PC-3 (cell line): Measurements from ENCODE around the gene GALNT13. TPM values are rescaled to one million over a fixed set of nuclear protein-coding genes. Genes with fewer than 3 reads are reported as not detected.

Experiments used
- ATAC-seq: fragments of 200-7000 bp; cut with Tn5 transposase; 2 replicates; pipeline ENCODE4 v1.9.1; 2020; ENCODE audit warnings: mild to moderate bottlenecking, moderate library complexity
- BruUV-seq: library from RNA; stranded (reverse); fragments of 400-500 nt; replicated peaks from 2 replicates; lab custom pipeline; 2021; lab: Mats Ljungman, UMichigan
- CTCF ChIA-PET: fragments of 300-600 bp; sonication (Branson Sonifier 250); formaldehyde crosslinking; loops from one replicate; lab custom pipeline; 2022; ENCODE audit warnings: antibody characterized with exemption; lab: Charles Lee
- POLR2A ChIA-PET: fragments of 300-600 bp; sonication (Branson Sonifier 250); formaldehyde crosslinking; loops from one replicate; lab custom pipeline; 2022; ENCODE audit warnings: antibody characterized with exemption; ENCODE audit not compliant: unreplicated experiment; lab: Charles Lee
- DNase-seq: peaks from one replicate; pipeline ENCODE4 v3.0.0-alpha.2; 2015
- H2AFZ ChIP-seq: fragments of 300-600 bp; sonication (generic); 2 replicates; pipeline ENCODE4 v1.6.0; 2016; ENCODE audit warnings: antibody characterized with exemption, low read length
- H3F3A ChIP-seq: fragments of 300-600 bp; sonication (generic); one replicate; pipeline ENCODE4 v1.6.0; 2017; ENCODE audit warnings: antibody characterized with exemption, low read length, control low read depth, mild to moderate bottlenecking; ENCODE audit not compliant: unreplicated experiment
- H3K27ac ChIP-seq: fragments of 300-600 bp; sonication (generic); 2 replicates; pipeline ENCODE4 v1.5.1; 2016; ENCODE audit warnings: mild to moderate bottlenecking, low read length
- H3K27me3 ChIP-seq: fragments of 300-600 bp; sonication (generic); 2 replicates; pipeline ENCODE4 v1.6.1; 2016; ENCODE audit warnings: low read length, mixed read lengths
- H3K36me3 ChIP-seq: fragments of 300-600 bp; sonication (generic); 2 replicates; pipeline ENCODE4 v1.6.1; 2016; ENCODE audit warnings: low read depth, mixed run types, low read length, mixed read lengths
- H3K4me1 ChIP-seq: fragments of 300-600 bp; sonication (generic); 2 replicates; pipeline ENCODE4 v1.5.1; 2016; ENCODE audit warnings: low read length; ENCODE audit not compliant: insufficient read depth
- H3K4me2 ChIP-seq: fragments of 300-600 bp; sonication (generic); 2 replicates; pipeline ENCODE4 v1.6.0; 2016; ENCODE audit warnings: low read length
- H3K4me3 ChIP-seq: fragments of 300-600 bp; sonication (generic); 2 replicates; pipeline ENCODE4 v1.5.1; 2016; ENCODE audit warnings: mild to moderate bottlenecking, low read length, mixed read lengths
- H3K79me2 ChIP-seq: fragments of 300-600 bp; sonication (generic); 2 replicates; pipeline ENCODE4 v1.6.1; 2017; ENCODE audit warnings: low read length, mixed read lengths
- H3K9ac ChIP-seq: fragments of 300-600 bp; sonication (generic); 2 replicates; pipeline ENCODE4 v1.6.0; 2016; ENCODE audit warnings: mild to moderate bottlenecking, low read length
- H3K9me2 ChIP-seq: fragments of 300-600 bp; sonication (generic); replicated peaks from 2 replicates; pipeline ENCODE4 v1.6.1; 2016; ENCODE audit warnings: mixed run types, low read length, mixed read lengths
- H3K9me3 ChIP-seq: fragments of 300-600 bp; sonication (generic); 2 replicates; pipeline ENCODE4 v1.6.1; 2016; ENCODE audit warnings: low read length, mixed read lengths
- H4K20me1 ChIP-seq: fragments of 300-600 bp; sonication (generic); 2 replicates; pipeline ENCODE4 v1.6.1; 2016; ENCODE audit warnings: low read length, mixed read lengths
- EZH2 ChIP-seq: fragments of 300-600 bp; sonication (generic); IDR thresholded peaks from one replicate; pipeline ENCODE4 v1.6.1; 2017; ENCODE audit warnings: antibody characterized with exemption, mild to moderate bottlenecking, low read length; ENCODE audit not compliant: unreplicated experiment
- EZH2phosphoT487 ChIP-seq: fragments of 300-600 bp; sonication (generic); IDR thresholded peaks from 2 replicates; pipeline ENCODE4 v1.6.1; 2018; ENCODE audit warnings: mild to moderate bottlenecking, antibody characterized with exemption, low read length, borderline replicate concordance
- intact Hi-C: fragments of 100-400 bp; cut with micrococcal nuclease; formaldehyde crosslinking; loops from 2 replicates; pipeline ENCODE4 v1.9.0; 2023
- total RNA-seq: library from RNA; depleted of rRNA; stranded (reverse); fragments of >200 nt; gene quantifications from 2 replicates; pipeline ENCODE4 v1.2.3, GENCODE V29; 2014
- TF ChIP-seq, protein P1 (sequence below): fragments of 300-600 bp; sonication (generic); conservative IDR thresholded peaks from 2 replicates; pipeline ENCODE4 v1.5.1; 2017; ENCODE audit warnings: antibody characterized with exemption, low read depth, mild to moderate bottlenecking, low read length

The GALNT13 gene
- total RNA-seq, 1 experiment from 2014 or later: 2.0 TPM

DNA sequence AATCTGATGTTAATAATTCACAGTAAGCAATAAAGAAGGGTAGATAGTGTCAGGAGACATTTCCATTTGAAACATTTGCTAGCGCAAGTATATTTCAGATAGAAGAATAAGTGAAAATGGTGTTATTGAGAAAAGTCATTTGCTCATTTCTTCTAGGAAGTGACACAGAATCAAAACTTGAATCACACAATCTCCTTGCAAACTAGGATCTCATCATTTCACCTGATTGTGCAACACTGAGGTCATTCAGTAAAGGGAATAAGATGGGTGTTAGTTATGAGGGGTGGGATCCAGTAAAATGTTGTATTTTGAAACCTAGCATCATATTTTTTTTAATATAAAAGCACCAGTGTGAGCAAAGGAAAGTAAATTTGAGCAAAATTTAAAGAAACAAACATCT is 618.8 kb downstream of the GALNT13 start:
- Histone ChIP-seq H3K4me3 (no peak overlapping the region), H2AFZ (no peak overlapping the region), H3K79me2 (no peaks in the 10 kb centered on the region), H4K20me1 (no peaks in the 10 kb centered on the region), H3F3A (no peaks in the 10 kb centered on the region), H3K9ac (no peak overlapping the region), H3K9me2 (no peaks in the 10 kb centered on the region), H3K4me2 (no peak overlapping the region), H3K9me3 (no peaks in the 10 kb centered on the region), H3K27me3 (no peaks in the 10 kb centered on the region), H3K4me1 (no peaks in the 10 kb centered on the region), H3K27ac (no peak overlapping the region), H3K36me3 (no peaks in the 10 kb centered on the region)
- DNase-seq (no peak), ATAC-seq (no peak)
- TF ChIP-seq, protein P1, sequence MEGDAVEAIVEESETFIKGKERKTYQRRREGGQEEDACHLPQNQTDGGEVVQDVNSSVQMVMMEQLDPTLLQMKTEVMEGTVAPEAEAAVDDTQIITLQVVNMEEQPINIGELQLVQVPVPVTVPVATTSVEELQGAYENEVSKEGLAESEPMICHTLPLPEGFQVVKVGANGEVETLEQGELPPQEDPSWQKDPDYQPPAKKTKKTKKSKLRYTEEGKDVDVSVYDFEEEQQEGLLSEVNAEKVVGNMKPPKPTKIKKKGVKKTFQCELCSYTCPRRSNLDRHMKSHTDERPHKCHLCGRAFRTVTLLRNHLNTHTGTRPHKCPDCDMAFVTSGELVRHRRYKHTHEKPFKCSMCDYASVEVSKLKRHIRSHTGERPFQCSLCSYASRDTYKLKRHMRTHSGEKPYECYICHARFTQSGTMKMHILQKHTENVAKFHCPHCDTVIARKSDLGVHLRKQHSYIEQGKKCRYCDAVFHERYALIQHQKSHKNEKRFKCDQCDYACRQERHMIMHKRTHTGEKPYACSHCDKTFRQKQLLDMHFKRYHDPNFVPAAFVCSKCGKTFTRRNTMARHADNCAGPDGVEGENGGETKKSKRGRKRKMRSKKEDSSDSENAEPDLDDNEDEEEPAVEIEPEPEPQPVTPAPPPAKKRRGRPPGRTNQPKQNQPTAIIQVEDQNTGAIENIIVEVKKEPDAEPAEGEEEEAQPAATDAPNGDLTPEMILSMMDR: no peak
- TF ChIP-seq EZH2: no peak
- TF ChIP-seq EZH2phosphoT487: no peak
- ChIA-PET CTCF (no interaction called here), POLR2A (no interaction called here)
- BruUV-seq: no TSS peak
- intact Hi-C loops: no loop called here

DNA sequence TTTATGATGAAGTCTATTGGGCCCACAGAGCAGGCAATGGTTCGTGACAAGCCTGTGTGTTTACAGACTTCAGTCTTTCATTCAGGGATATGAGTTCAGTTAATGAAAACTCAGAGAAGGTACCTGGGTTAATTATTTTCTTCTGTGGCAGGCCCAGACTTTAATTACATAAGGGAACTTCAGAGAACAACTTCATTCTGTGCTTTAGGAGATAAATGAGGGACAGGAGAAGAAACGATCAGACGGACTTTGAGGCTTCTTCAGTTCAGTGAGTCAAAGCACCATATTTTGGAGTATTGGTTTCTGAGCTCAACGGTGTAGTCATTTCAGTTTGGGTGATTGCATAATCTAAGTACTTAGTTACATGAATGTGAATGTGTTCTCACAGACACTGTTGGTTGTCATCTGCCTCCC is 623.7 kb downstream of the GALNT13 start:
- TF ChIP-seq EZH2: no peak
- TF ChIP-seq, protein P1: no peak
- TF ChIP-seq EZH2phosphoT487: no peak
- H3K9me3 ChIP-seq: no peaks in the 10 kb centered on the region

DNA sequence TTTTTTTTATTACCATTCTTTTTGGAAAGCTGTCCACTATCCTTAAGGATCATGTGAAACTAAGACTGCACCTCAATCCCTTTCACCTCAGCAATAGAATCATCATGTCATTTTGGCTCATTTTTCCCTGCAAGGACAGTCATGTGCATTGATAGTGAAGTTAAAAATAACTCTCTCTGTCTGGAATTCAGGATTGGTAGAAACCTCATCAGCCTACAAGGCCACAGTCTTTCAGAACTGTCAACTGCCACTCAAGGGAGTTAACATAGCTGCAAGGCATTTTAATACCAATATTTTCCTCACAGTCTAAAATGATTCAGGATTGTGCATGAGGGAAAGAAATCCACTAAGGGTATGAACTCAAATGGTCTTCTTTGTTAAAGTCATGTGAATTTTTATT is 625.3 kb downstream of the GALNT13 start:
- H3K4me3 ChIP-seq: no peak overlapping the region
- H3K36me3 ChIP-seq: no peaks in the 10 kb centered on the region
- H3K4me1 ChIP-seq: no peaks in the 10 kb centered on the region
- DNase-seq: no peak
- no peaks in the 10 kb centered on the region for H3K9me2 ChIP-seq
- H3K4me2 ChIP-seq: no peak overlapping the region
- H3K9ac ChIP-seq: no peak overlapping the region
- no peak overlapping the region for H3K27ac ChIP-seq
- intact Hi-C loops: no loop called here
- no peaks in the 10 kb centered on the region for H3K79me2 ChIP-seq
- H4K20me1 ChIP-seq: no peaks in the 10 kb centered on the region
- 0 out of 2 replicates have a peak, but pooled peaks cover under 1% of the 10 kb centered on the region for H3K9me3 ChIP-seq
- POLR2A ChIA-PET: no interaction called here
- H3F3A ChIP-seq: no peaks in the 10 kb centered on the region
- H2AFZ ChIP-seq: no peak overlapping the region
- BruUV-seq: no TSS peak
- TF ChIP-seq, protein P1: no peak
- TF ChIP-seq EZH2phosphoT487 (no peak), EZH2 (no peak)
- no peaks in the 10 kb centered on the region for H3K27me3 ChIP-seq
- CTCF ChIA-PET: no interaction called here
- ATAC-seq: no peak

More for the DNA sequence above, 623.7 kb downstream of the GALNT13 start:
- Histone ChIP-seq H3K4me2 (no peak overlapping the region), H3K4me1 (no peaks in the 10 kb centered on the region), H2AFZ (no peak overlapping the region), H3K4me3 (no peak overlapping the region), H3F3A (no peaks in the 10 kb centered on the region), H3K27me3 (no peaks in the 10 kb centered on the region), H4K20me1 (no peaks in the 10 kb centered on the region), H3K9me2 (no peaks in the 10 kb centered on the region), H3K79me2 (no peaks in the 10 kb centered on the region), H3K36me3 (no peaks in the 10 kb centered on the region), H3K27ac (no peak overlapping the region), H3K9ac (no peak overlapping the region)
- POLR2A ChIA-PET: no interaction called here
- intact Hi-C loops: no loop called here
- DNase-seq (no peak), ATAC-seq (no peak)
- no TSS peak for BruUV-seq
- CTCF ChIA-PET: no interaction called here
